GM10266 (cell line): ENCODE results near the gene DNAJA2.

Source experiments
- DNase-seq: peaks from one replicate; pipeline ENCODE4 v3.0.0; 2012; ENCODE audit errors: extremely low spot score
- CTCF ChIP-seq: IDR thresholded peaks from 2 replicates; pipeline ENCODE4 v1.5.1; 2012; ENCODE audit warnings: mild to moderate bottlenecking, low read depth; ENCODE audit not compliant: control insufficient read depth, insufficient read depth; ENCODE audit errors: missing control alignments

Gene DNAJA2

DNA sequence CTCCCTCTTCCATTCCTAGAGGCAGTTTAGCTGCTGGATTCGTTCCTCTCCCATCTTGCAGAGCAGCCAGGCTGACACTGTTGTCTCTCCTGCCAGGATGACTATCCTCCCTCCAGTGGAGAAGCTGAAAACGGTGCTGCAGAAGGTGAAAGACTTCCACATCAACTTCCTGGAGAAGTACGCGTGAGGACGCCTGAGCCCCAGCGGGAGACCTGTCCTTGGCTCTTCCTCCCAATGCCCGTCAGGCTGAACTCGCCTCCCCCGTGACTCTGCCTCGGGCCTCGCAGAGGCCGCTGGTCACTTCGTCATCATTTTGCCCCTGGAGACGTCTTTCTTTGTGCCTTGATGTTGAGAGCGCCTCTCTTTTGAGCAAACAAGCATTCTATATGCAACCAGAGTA lies 44.7 kb downstream of the DNAJA2 start:
- TF ChIP-seq CTCF, result no peak
- no peak for DNase-seq

DNA sequence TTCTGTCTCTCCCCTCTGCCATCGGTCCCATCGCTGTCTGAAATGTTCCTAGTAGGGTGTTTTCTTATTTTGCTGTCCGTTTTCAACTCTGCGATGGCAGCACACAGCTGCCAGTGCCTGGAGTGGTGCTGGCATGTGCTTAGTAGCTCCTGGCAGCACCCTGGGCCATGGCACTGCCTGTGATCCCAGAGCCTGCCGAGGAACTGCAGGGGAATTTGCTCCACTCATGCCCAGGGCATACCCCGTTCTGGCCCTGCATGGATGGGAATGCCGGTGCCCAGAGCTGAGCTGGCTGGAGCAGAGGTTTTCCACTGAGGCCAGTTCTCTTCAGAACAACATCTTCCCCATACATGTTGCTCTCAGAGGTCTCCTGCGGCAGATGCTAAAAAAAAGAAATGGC lies 46.2 kb downstream of the DNAJA2 start:
- no peak for TF ChIP-seq CTCF

DNA sequence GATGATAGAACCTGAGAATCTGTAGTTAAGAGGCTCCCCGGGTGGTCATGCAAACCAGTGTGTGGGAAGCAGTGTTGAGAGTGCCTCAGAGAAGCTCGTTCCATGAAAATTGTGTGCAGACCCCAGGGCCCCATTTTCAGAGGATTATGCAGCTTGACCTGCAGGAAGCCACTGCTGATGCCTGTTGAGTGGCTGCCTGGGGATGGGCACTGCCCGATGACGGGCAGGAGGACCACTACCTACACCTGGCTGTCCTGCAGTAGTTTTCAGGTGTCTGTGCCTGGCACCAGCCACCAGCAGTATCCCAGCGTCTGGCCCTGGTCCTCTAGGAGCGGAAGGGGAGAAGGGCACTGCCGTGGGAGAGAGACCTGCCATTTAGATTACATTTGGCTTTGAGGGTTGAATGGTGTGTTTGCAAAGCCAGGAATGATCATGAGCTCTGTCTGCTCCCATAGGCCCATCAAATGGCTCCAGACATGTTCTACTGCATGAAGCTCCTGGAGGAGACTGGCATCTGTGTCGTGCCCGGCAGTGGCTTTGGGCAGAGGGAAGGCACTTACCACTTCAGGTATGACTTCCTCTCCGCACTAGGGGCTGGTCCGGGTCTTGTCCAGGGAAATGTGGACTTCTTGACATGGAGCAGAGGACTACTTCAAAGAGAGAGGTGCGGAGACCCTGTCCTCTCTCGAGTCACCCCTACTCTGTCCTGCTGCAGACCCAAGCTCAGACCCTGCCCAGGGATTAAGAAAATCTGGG lies 46.8 kb downstream of the DNAJA2 start:
- DNase-seq, result no peak
- no peak for TF ChIP-seq CTCF

More for the DNA sequence above, 46.2 kb downstream of the DNAJA2 start:
- no peak for DNase-seq

DNA sequence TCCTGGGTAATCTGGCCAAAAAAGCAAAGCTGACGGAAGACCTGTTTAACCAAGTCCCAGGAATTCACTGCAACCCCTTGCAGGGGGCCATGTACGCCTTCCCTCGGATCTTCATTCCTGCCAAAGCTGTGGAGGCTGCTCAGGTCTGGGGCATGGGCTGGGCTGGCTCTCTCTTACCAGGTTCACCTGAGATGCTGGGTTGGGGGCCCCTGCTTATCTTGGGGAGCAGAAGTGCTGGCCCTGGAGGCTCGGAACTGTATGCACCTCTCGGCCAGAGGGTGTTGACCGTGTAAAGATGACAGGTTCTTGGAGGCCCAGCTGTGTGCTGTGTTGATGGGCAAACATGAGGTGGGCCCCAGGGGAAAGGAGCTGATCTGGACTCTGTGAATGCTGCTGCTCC lies 49.1 kb downstream of the DNAJA2 start:
- no peak for TF ChIP-seq CTCF
- DNase-seq, result no peak

GRCh38 chr16:46923513-46924295 lies 49.8 kb downstream of the DNAJA2 start:
- no peak for TF ChIP-seq CTCF
- no peak for DNase-seq

DNA sequence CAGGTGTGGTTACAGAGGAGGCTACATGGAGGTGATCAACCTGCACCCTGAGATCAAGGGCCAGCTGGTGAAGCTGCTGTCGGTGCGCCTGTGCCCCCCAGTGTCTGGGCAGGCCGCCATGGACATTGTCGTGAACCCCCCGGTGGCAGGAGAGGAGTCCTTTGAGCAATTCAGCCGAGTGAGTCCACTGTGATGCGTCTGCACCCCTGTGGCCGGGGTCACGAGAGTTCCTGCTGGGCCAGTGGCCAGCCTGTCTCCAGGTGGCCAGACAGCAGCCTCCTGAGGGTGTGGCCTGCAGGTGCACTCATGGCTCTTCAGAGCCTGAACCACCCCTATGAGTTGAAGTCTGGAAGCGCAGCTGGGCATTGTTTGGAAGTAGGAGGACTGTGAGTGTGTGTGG lies 51.2 kb downstream of the DNAJA2 start:
- TF ChIP-seq CTCF, result no peak
- DNase-seq, result no peak
